ENCODE results near the gene CCDC14.
"Not testable (repeated sequence)": the region's sequence is repeated elsewhere in the genome, so short reads cannot be mapped to it uniquely, and the experiment has no call there.

The CCDC14 gene

GRCh38 chr3:123893012-123893411, 68.0 kb downstream of the CCDC14 start:
- no peak for DNase-seq (ENCODE audit: low read depth, low spot score)
- H3K27ac ChIP-seq, result no peak overlapping the region
- H3K9ac ChIP-seq (ENCODE audit: insufficient read length), result no peak overlapping the region
- no peak for TF ChIP-seq POLR2AphosphoS5 (IDR thresholded peaks at IDR 0.05; ENCODE audit: borderline replicate concordance, low read depth, low read length)
- TF ChIP-seq EZH2 (IDR thresholded peaks at IDR 0.05), result no peak
- TF ChIP-seq FOXP2 (optimal IDR thresholded peaks at IDR 0.05; ENCODE audit: control extremely low read depth, extremely low read length, insufficient read depth), result no peak
- peaks cover 6% of the 10 kb centered on the region; the same call in 1 of the 2 replicates for H3K9me3 ChIP-seq (ENCODE audit: low read depth, low read length)
- no peak overlapping the region for H3K4me3 ChIP-seq
- H3K36me3 ChIP-seq (ENCODE audit: insufficient read depth, low read length), result no peaks in the 10 kb centered on the region

- Histone ChIP-seq H3K4me3 (no peak overlapping the region), H3K27ac (no peak overlapping the region), H3K9ac (ENCODE audit: insufficient read length) (no peak overlapping the region), H3K9me3 (ENCODE audit: low read depth, low read length) (peaks cover 6% of the 10 kb centered on the region; the same call in 1 of the 2 replicates), H3K36me3 (ENCODE audit: insufficient read depth, low read length) (no peaks in the 10 kb centered on the region)
- no peak for DNase-seq (ENCODE audit: low read depth, low spot score)
- no peak for TF ChIP-seq FOXP2 (optimal IDR thresholded peaks at IDR 0.05; ENCODE audit: control extremely low read depth, extremely low read length, insufficient read depth)
- TF ChIP-seq EZH2 (IDR thresholded peaks at IDR 0.05), result no peak
- no peak for TF ChIP-seq POLR2AphosphoS5 (IDR thresholded peaks at IDR 0.05; ENCODE audit: borderline replicate concordance, low read depth, low read length)
Measured at GRCh38 chr3:123892195-123892594, 68.8 kb downstream of the CCDC14 start.

- H3K36me3 ChIP-seq (ENCODE audit: insufficient read depth, low read length); H3K27ac ChIP-seq; DNase-seq (ENCODE audit: low read depth, low spot score); H3K9me3 ChIP-seq (ENCODE audit: low read depth, low read length); H3K4me3 ChIP-seq; H3K9ac ChIP-seq (ENCODE audit: insufficient read length): not testable (repeated sequence)
Measured at GRCh38 chr3:123890991-123891390, 70.0 kb downstream of the CCDC14 start.

GRCh38 chr3:123890162-123890561, 70.9 kb downstream of the CCDC14 start:
- H3K27ac ChIP-seq; H3K9ac ChIP-seq (ENCODE audit: insufficient read length); H3K9me3 ChIP-seq (ENCODE audit: low read depth, low read length); DNase-seq (ENCODE audit: low read depth, low spot score); H3K36me3 ChIP-seq (ENCODE audit: insufficient read depth, low read length); H3K4me3 ChIP-seq: not testable (repeated sequence)

GRCh38 chr3:123884993-123885392, 76.0 kb downstream of the CCDC14 start:
- DNase-seq (ENCODE audit: low read depth, low spot score), result no peak
- peak overlapping the region; percentile 89 for H3K4me3 ChIP-seq
- H3K9me3 ChIP-seq (ENCODE audit: low read depth, low read length), result no peaks in the 10 kb centered on the region; the same call in 1 of the 2 replicates
- H3K27ac ChIP-seq, result no peak overlapping the region
- H3K36me3 ChIP-seq (ENCODE audit: insufficient read depth, low read length), result no peaks in the 10 kb centered on the region
- TF ChIP-seq FOXP2 (optimal IDR thresholded peaks at IDR 0.05; ENCODE audit: control extremely low read depth, extremely low read length, insufficient read depth) (no peak), EZH2 (IDR thresholded peaks at IDR 0.05) (no peak), POLR2AphosphoS5 (IDR thresholded peaks at IDR 0.05; ENCODE audit: borderline replicate concordance, low read depth, low read length) (no peak)
- H3K9ac ChIP-seq (ENCODE audit: insufficient read length), result no peak overlapping the region

- no peak for DNase-seq (ENCODE audit: low read depth, low spot score)
- Histone ChIP-seq H3K9me3 (ENCODE audit: low read depth, low read length) (no peaks in the 10 kb centered on the region; the same call in 1 of the 2 replicates), H3K36me3 (ENCODE audit: insufficient read depth, low read length) (no peaks in the 10 kb centered on the region), H3K27ac (no peak within 1 kb of the TSS), H3K4me3 (peak within 1 kb of the TSS; percentile 89), H3K9ac (ENCODE audit: insufficient read length) (peak within 1 kb of the TSS; percentile 39)
- no peak for TF ChIP-seq FOXP2 (optimal IDR thresholded peaks at IDR 0.05; ENCODE audit: control extremely low read depth, extremely low read length, insufficient read depth)
- TF ChIP-seq EZH2 (IDR thresholded peaks at IDR 0.05), result no peak
- TF ChIP-seq POLR2AphosphoS5 (IDR thresholded peaks at IDR 0.05; ENCODE audit: borderline replicate concordance, low read depth, low read length), result no peak
Measured at GRCh38 chr3:123884203-123884831, 76.7 kb downstream of the CCDC14 start, which contains the start of gene MYLK. Gene MYLK (minus strand): TSS chr3:123884332. CDS start chr3:123793841, 90,491 bp downstream.

- H3K9me3 ChIP-seq (ENCODE audit: low read depth, low read length), result no peaks in the 10 kb centered on the region; the same call in 1 of the 2 replicates
- peak overlapping the region; percentile 73 for H3K4me3 ChIP-seq
- H3K9ac ChIP-seq (ENCODE audit: insufficient read length), result peak overlapping the region; percentile 39
- no peak overlapping the region for H3K27ac ChIP-seq
- DNase-seq (ENCODE audit: low read depth, low spot score), result no peak
- TF ChIP-seq FOXP2 (optimal IDR thresholded peaks at IDR 0.05; ENCODE audit: control extremely low read depth, extremely low read length, insufficient read depth) (no peak), EZH2 (IDR thresholded peaks at IDR 0.05) (no peak), POLR2AphosphoS5 (IDR thresholded peaks at IDR 0.05; ENCODE audit: borderline replicate concordance, low read depth, low read length) (no peak)
- H3K36me3 ChIP-seq (ENCODE audit: insufficient read depth, low read length), result no peaks in the 10 kb centered on the region
Measured at GRCh38 chr3:123883701-123884202, 77.3 kb downstream of the CCDC14 start.

GRCh38 chr3:123883111-123883510, 77.9 kb downstream of the CCDC14 start:
- DNase-seq (ENCODE audit: low read depth, low spot score), result no peak
- H3K9me3 ChIP-seq (ENCODE audit: low read depth, low read length), result no peaks in the 10 kb centered on the region; the same call in 1 of the 2 replicates
- H3K27ac ChIP-seq, result no peak overlapping the region
- H3K4me3 ChIP-seq, result no peak overlapping the region
- TF ChIP-seq FOXP2 (optimal IDR thresholded peaks at IDR 0.05; ENCODE audit: control extremely low read depth, extremely low read length, insufficient read depth), result no peak
- no peak for TF ChIP-seq POLR2AphosphoS5 (IDR thresholded peaks at IDR 0.05; ENCODE audit: borderline replicate concordance, low read depth, low read length)
- no peak for TF ChIP-seq EZH2 (IDR thresholded peaks at IDR 0.05)
- no peak overlapping the region for H3K9ac ChIP-seq (ENCODE audit: insufficient read length)
- H3K36me3 ChIP-seq (ENCODE audit: insufficient read depth, low read length), result no peaks in the 10 kb centered on the region

- TF ChIP-seq POLR2AphosphoS5 (IDR thresholded peaks at IDR 0.05; ENCODE audit: borderline replicate concordance, low read depth, low read length) (no peak), EZH2 (IDR thresholded peaks at IDR 0.05) (no peak), FOXP2 (optimal IDR thresholded peaks at IDR 0.05; ENCODE audit: control extremely low read depth, extremely low read length, insufficient read depth) (no peak)
- H3K4me3 ChIP-seq, result no peak overlapping the region
Measured at GRCh38 chr3:123881771-123882170, 79.3 kb downstream of the CCDC14 start.

More at GRCh38 chr3:123881771-123882170, 79.3 kb downstream of the CCDC14 start:
- DNase-seq (ENCODE audit: low read depth, low spot score), result no peak
- Histone ChIP-seq H3K27ac (no peak overlapping the region), H3K9me3 (ENCODE audit: low read depth, low read length) (no peaks in the 10 kb centered on the region), H3K36me3 (ENCODE audit: insufficient read depth, low read length) (no peaks in the 10 kb centered on the region), H3K9ac (ENCODE audit: insufficient read length) (no peak overlapping the region)
